H9 (cell line): Measurements from ENCODE around the gene PRKCD. TPM values are rescaled to one million over a fixed set of nuclear protein-coding genes. Genes with fewer than 3 reads are reported as not detected.
A peak's percentile ranks its signal among the peaks of the same experiment; 100 is the strongest.

Source experiments
- DNase-seq: peaks from one replicate; pipeline ENCODE4 v3.0.0-alpha.2; 2017
- H2AFZ ChIP-seq: one replicate; pipeline ENCODE4 v1.6.1; 2013; ENCODE audit warnings: mild to moderate bottlenecking, low read length, control low read depth, moderate library complexity
- H2AK5ac ChIP-seq: 2 replicates; pipeline ENCODE4 v1.6.1; 2013; ENCODE audit warnings: low read length, control low read depth, mixed read lengths; ENCODE audit not compliant: insufficient read length
- H2BK120ac ChIP-seq: one replicate; pipeline ENCODE4 v1.6.1; 2013; ENCODE audit warnings: low read depth, mild to moderate bottlenecking, low read length, control low read depth, inconsistent platforms; ENCODE audit not compliant: poor library complexity, severe bottlenecking
- H2BK12ac ChIP-seq: 2 replicates; pipeline ENCODE4 v1.6.1; 2013; ENCODE audit warnings: low read length, control low read depth, mixed read lengths, low read depth; ENCODE audit not compliant: insufficient read length
- H2BK15ac ChIP-seq: 2 replicates; pipeline ENCODE4 v1.6.1; 2013; ENCODE audit warnings: low read depth, low read length, control low read depth
- H2BK20ac ChIP-seq: one replicate; pipeline ENCODE4 v1.6.1; 2013; ENCODE audit warnings: low read depth, mild to moderate bottlenecking, low read length, control low read depth, inconsistent platforms; ENCODE audit not compliant: poor library complexity, severe bottlenecking
- H2BK5ac ChIP-seq: 2 replicates; pipeline ENCODE4 v1.6.1; 2013; ENCODE audit warnings: low read length, control low read depth, mixed read lengths; ENCODE audit not compliant: insufficient read length
- H3K14ac ChIP-seq: 2 replicates; pipeline ENCODE4 v1.6.1; 2013; ENCODE audit warnings: low read length, control low read depth; ENCODE audit not compliant: insufficient read depth
- H3K18ac ChIP-seq: 2 replicates; pipeline ENCODE4 v1.6.1; 2013; ENCODE audit warnings: low read depth, mild to moderate bottlenecking, mixed read lengths, low read length, control low read depth; ENCODE audit not compliant: insufficient read length
- H3K23ac ChIP-seq: 2 replicates; pipeline ENCODE4 v1.6.1; 2013; ENCODE audit warnings: low read length, control low read depth, mixed read lengths, low read depth; ENCODE audit not compliant: insufficient read length
- H3K23me2 ChIP-seq: 2 replicates; pipeline ENCODE4 v1.6.1; 2013; ENCODE audit warnings: low read depth, mild to moderate bottlenecking, mixed read lengths, low read length, control low read depth; ENCODE audit not compliant: insufficient read length, poor library complexity, severe bottlenecking
- H3K27ac ChIP-seq: 2 replicates; pipeline ENCODE4 v1.5.1; 2013; ENCODE audit warnings: low read length, control low read depth, mixed read lengths, low read depth; ENCODE audit not compliant: insufficient read length
- H3K27me3 ChIP-seq: 2 replicates; pipeline ENCODE4 v1.6.1; 2013; ENCODE audit warnings: low read length, control low read depth, inconsistent platforms; ENCODE audit not compliant: insufficient read depth
- H3K4ac ChIP-seq: 2 replicates; pipeline ENCODE4 v1.6.1; 2013; ENCODE audit warnings: low read depth, mild to moderate bottlenecking, control low read depth, inconsistent platforms, low read length, moderate library complexity
- H3K4me1 ChIP-seq: 2 replicates; pipeline ENCODE4 v1.6.1; 2013; ENCODE audit warnings: low read length, control low read depth, inconsistent platforms; ENCODE audit not compliant: insufficient read depth
- H3K4me2 ChIP-seq: 2 replicates; pipeline ENCODE4 v1.6.1; 2013; ENCODE audit warnings: low read length, control low read depth, mixed read lengths; ENCODE audit not compliant: insufficient read length, insufficient read depth
- H3K56ac ChIP-seq: 2 replicates; pipeline ENCODE4 v1.6.1; 2013; ENCODE audit warnings: low read depth, mild to moderate bottlenecking, mixed read lengths, low read length, control low read depth; ENCODE audit not compliant: insufficient read length
- H3K79me1 ChIP-seq: 2 replicates; pipeline ENCODE4 v1.6.1; 2013; ENCODE audit warnings: low read depth, mild to moderate bottlenecking, moderate library complexity, low read length, control low read depth, inconsistent platforms; ENCODE audit not compliant: insufficient read depth, poor library complexity, severe bottlenecking
- H3K79me2 ChIP-seq: 2 replicates; pipeline ENCODE4 v1.6.1; 2013; ENCODE audit warnings: low read length, control low read depth, inconsistent platforms; ENCODE audit not compliant: insufficient read depth
- H3K9ac ChIP-seq: 2 replicates; pipeline ENCODE4 v1.6.1; 2013; ENCODE audit warnings: low read length, control low read depth, mixed read lengths; ENCODE audit not compliant: insufficient read length; ENCODE audit errors: extremely low read depth
- H3K9me3 ChIP-seq: one replicate; pipeline ENCODE4 v1.6.1; 2013; ENCODE audit warnings: low read depth, low read length, inconsistent platforms; ENCODE audit not compliant: control insufficient read depth
- H3T11ph ChIP-seq: one replicate; pipeline ENCODE4 v1.6.1; 2013; ENCODE audit warnings: mild to moderate bottlenecking, low read length, control low read depth, inconsistent platforms
- H4K20me1 ChIP-seq: one replicate; pipeline ENCODE4 v1.6.1; 2013; ENCODE audit not compliant: control insufficient read depth, insufficient read length, insufficient read depth
- H4K5ac ChIP-seq: 2 replicates; pipeline ENCODE4 v1.6.1; 2013; ENCODE audit warnings: low read depth, mild to moderate bottlenecking, mixed read lengths, low read length, control low read depth; ENCODE audit not compliant: insufficient read length
- H4K8ac ChIP-seq: replicated peaks from 2 replicates; pipeline ENCODE4 v1.6.1; 2013; ENCODE audit warnings: low read length, control low read depth, mixed read lengths, low read depth; ENCODE audit not compliant: insufficient read length
- H4K91ac ChIP-seq: 2 replicates; pipeline ENCODE4 v1.6.1; 2013; ENCODE audit warnings: low read depth, mild to moderate bottlenecking, moderate library complexity, mixed read lengths, low read length, control low read depth; ENCODE audit not compliant: insufficient read length
- H3K27ac Mint-ChIP-seq, 3 experiments: 2 replicates in 2 of 3; 3 replicates in 1 of 3; pipeline ENCODE4 v1.8.0; 2020 to 2021; ENCODE audit warnings: mixed read lengths in 3 of 3, mild to moderate bottlenecking in 1 of 3, moderate library complexity in 1 of 3
- H3K27me3 Mint-ChIP-seq: 2 replicates; pipeline ENCODE4 v1.8.0; 2021; ENCODE audit warnings: low read depth, mild to moderate bottlenecking, moderate library complexity, mixed read lengths
- H3K36me3 Mint-ChIP-seq, 3 experiments: 2 replicates in 2 of 3; 3 replicates in 1 of 3; pipeline ENCODE4 v1.8.0; 2020 to 2021; ENCODE audit warnings: low read depth in 3 of 3, mixed read lengths in 3 of 3; ENCODE audit not compliant: insufficient read depth in 1 of 3
- H3K4me1 Mint-ChIP-seq, 2 experiments: 2 replicates each; pipeline ENCODE4 v1.8.0; 2020; ENCODE audit warnings: mixed read lengths in 2 of 2
- H3K4me3 Mint-ChIP-seq, 2 experiments: 2 replicates in 1 of 2; 3 replicates in 1 of 2; pipeline ENCODE4 v1.8.0; 2020 to 2021; ENCODE audit warnings: mild to moderate bottlenecking in 2 of 2, mixed read lengths in 2 of 2, moderate library complexity in 1 of 2
- H3K9me3 Mint-ChIP-seq, 2 experiments: 2 replicates in 1 of 2; 3 replicates in 1 of 2; pipeline ENCODE4 v1.8.0; 2020; ENCODE audit warnings: mild to moderate bottlenecking in 2 of 2, mixed read lengths in 2 of 2, moderate library complexity in 1 of 2
- WGBS: extraction: QIAGEN DNeasy Blood & Tissue Kit; methylation state at CpG from one replicate; pipeline ENCODE4 v1.1.7; 2013; ENCODE audit warnings: missing lambda C conversion rate, low lambda C conversion rate, mixed read lengths; ENCODE audit not compliant: insufficient read length; ENCODE audit errors: extremely low coverage; 5-methylcytosine and 5-hydroxymethylcytosine counted together
- total RNA-seq: library from RNA; stranded (reverse); gene quantifications from 2 replicates; pipeline ENCODE4 v1.2.1, GENCODE V29; 2021
- TF ChIP-seq, protein P1 (sequence below): fragments of 200-600 bp; sonication (generic); conservative IDR thresholded peaks from 3 replicates; pipeline ENCODE4 v1.8.0; 2021; ENCODE audit warnings: antibody characterized with exemption, mild to moderate bottlenecking

The PRKCD gene
- total RNA-seq, 1 experiment from 2014 or later, result 23.7 TPM

DNA sequence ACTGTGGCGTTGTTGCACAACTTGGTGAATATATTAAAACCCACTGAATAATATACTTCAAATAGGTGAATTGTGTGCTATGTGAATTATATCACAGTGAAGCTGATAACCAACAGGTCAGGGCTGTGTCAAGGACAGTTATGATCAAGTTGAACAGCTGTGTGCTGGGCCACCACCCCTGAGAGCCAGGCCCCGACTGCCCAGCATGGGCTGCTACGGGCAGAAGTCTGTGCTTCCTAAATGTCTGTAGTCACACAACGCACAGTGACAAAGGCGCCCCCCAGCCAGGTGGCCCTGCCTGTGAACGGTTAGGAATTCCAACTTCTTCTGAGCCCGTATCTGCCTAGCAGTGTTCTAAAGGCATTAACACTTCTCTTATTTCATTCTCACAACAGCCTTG is 62.0 kb downstream of the PRKCD start:
- H2AFZ ChIP-seq, result no peak overlapping the region
- no peak overlapping the region for H4K8ac ChIP-seq
- H4K5ac ChIP-seq, result no peak overlapping the region
- DNase-seq, result no peak
- no peak overlapping the region for H3K56ac ChIP-seq
- no peak overlapping the region for H3T11ph ChIP-seq
- H3K79me2 ChIP-seq, result no peaks in the 10 kb centered on the region
- Mint-ChIP-seq H3K9me3 (no peaks in the 10 kb centered on the region), H3K27me3 (peaks cover 4% of the 10 kb centered on the region), H3K4me1 (peaks cover 0 to 1% of the 10 kb centered on the region in 2 experiments; a peak in 3 of 4 replicates), H3K36me3 (peaks cover 34 to 56% (median 42%) of the 10 kb centered on the region in 3 experiments; a peak in 6 of 7 replicates), H3K4me3 (no peak overlapping the region), H3K27ac (peak overlapping the region in 2 of 3 experiments; percentile 2 to 45; a peak in 2 of 7 replicates)
- TF ChIP-seq, protein P1, sequence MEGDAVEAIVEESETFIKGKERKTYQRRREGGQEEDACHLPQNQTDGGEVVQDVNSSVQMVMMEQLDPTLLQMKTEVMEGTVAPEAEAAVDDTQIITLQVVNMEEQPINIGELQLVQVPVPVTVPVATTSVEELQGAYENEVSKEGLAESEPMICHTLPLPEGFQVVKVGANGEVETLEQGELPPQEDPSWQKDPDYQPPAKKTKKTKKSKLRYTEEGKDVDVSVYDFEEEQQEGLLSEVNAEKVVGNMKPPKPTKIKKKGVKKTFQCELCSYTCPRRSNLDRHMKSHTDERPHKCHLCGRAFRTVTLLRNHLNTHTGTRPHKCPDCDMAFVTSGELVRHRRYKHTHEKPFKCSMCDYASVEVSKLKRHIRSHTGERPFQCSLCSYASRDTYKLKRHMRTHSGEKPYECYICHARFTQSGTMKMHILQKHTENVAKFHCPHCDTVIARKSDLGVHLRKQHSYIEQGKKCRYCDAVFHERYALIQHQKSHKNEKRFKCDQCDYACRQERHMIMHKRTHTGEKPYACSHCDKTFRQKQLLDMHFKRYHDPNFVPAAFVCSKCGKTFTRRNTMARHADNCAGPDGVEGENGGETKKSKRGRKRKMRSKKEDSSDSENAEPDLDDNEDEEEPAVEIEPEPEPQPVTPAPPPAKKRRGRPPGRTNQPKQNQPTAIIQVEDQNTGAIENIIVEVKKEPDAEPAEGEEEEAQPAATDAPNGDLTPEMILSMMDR, result no peak
- no peak overlapping the region for H2BK5ac ChIP-seq
- no peak overlapping the region for H2AK5ac ChIP-seq
- no peak overlapping the region for H3K23ac ChIP-seq
- H4K20me1 ChIP-seq, result no peaks in the 10 kb centered on the region
- no peak overlapping the region for H3K27ac ChIP-seq
- no peaks in the 10 kb centered on the region for H3K23me2 ChIP-seq
- no peaks in the 10 kb centered on the region; the same call in 1 of the 2 replicates for H3K4me1 ChIP-seq
- H3K79me1 ChIP-seq, result no peaks in the 10 kb centered on the region
- H2BK20ac ChIP-seq, result no peak overlapping the region
- no peaks in the 10 kb centered on the region for H3K27me3 ChIP-seq
- no peak overlapping the region for H3K14ac ChIP-seq
- H3K4me2 ChIP-seq, result no peak overlapping the region
- H2BK12ac ChIP-seq, result no peak overlapping the region
- no peak overlapping the region for H3K9ac ChIP-seq
- H3K4ac ChIP-seq, result no peak overlapping the region
- no peaks in the 10 kb centered on the region for H3K9me3 ChIP-seq
- H2BK15ac ChIP-seq, result no peak overlapping the region
- no peak overlapping the region for H3K18ac ChIP-seq
- H2BK120ac ChIP-seq, result no peak overlapping the region
- no CpG with 5 or more reads among the region's 7 CpGs for WGBS
- no peak overlapping the region for H4K91ac ChIP-seq
